HUES64 (cell line): ENCODE measurements around the gene TMEFF1.

Experiments
- H3K27ac ChIP-seq: 2 replicates; pipeline ENCODE4 v1.7.0; 2013; ENCODE audit warnings: low read depth, low read length, inconsistent platforms
- H3K27me3 ChIP-seq: 2 replicates; pipeline ENCODE4 v1.6.1; 2013; ENCODE audit warnings: mild to moderate bottlenecking, low read length; ENCODE audit not compliant: insufficient read depth
- H3K36me3 ChIP-seq: 2 replicates; pipeline ENCODE4 v1.6.1; 2013; ENCODE audit warnings: mild to moderate bottlenecking, low read length; ENCODE audit not compliant: insufficient read depth
- H3K4me1 ChIP-seq: 2 replicates; pipeline ENCODE4 v1.6.1; 2013; ENCODE audit warnings: mild to moderate bottlenecking, low read length, moderate library complexity; ENCODE audit not compliant: insufficient read depth
- H3K4me3 ChIP-seq: 2 replicates; pipeline ENCODE4 v1.5.1; 2013; ENCODE audit warnings: mild to moderate bottlenecking, low read length, moderate library complexity
- H3K9ac ChIP-seq: 2 replicates; pipeline ENCODE4 v1.6.1; 2013; ENCODE audit warnings: mild to moderate bottlenecking, low read depth, low read length
- H3K9me3 ChIP-seq: 2 replicates; pipeline ENCODE4 v1.6.1; 2013; ENCODE audit warnings: low read depth, low read length; ENCODE audit not compliant: insufficient read depth
- WGBS: fragments of 150-250, 120-280 bp; methylation state at CpG from one replicate; pipeline ENCODE4 v1.1.7; 2013; ENCODE audit warnings: missing lambda C conversion rate; 5-methylcytosine and 5-hydroxymethylcytosine counted together

The TMEFF1 gene

GRCh38 chr9:100549048-100549447 is 76.1 kb downstream of the TMEFF1 start:
- Histone ChIP-seq H3K36me3 (peaks cover 99% of the 10 kb centered on the region), H3K9me3 (peaks cover 10% of the 10 kb centered on the region), H3K27ac (no peak overlapping the region), H3K4me1 (no peaks in the 10 kb centered on the region), H3K27me3 (no peaks in the 10 kb centered on the region), H3K9ac (no peak overlapping the region), H3K4me3 (no peak overlapping the region)
- 94% methylated on average over 5 of the region's 5 CpGs for WGBS

- H3K27ac ChIP-seq: no peak overlapping the region
- H3K4me3 ChIP-seq: no peak overlapping the region
- WGBS: 76% methylated on average over 2 of the region's 2 CpGs
- peaks cover 83% of the 10 kb centered on the region for H3K36me3 ChIP-seq
- H3K9ac ChIP-seq: no peak overlapping the region
- H3K27me3 ChIP-seq: no peaks in the 10 kb centered on the region
- H3K4me1 ChIP-seq: no peaks in the 10 kb centered on the region
- no peaks in the 10 kb centered on the region for H3K9me3 ChIP-seq
These were observed 82.0 kb downstream of the TMEFF1 start for GRCh38 chr9:100554935-100555401.

GRCh38 chr9:100555471-100555870 is 82.5 kb downstream of the TMEFF1 start:
- Histone ChIP-seq H3K4me3 (no peak overlapping the region), H3K36me3 (peaks cover 83% of the 10 kb centered on the region), H3K9ac (no peak overlapping the region), H3K9me3 (no peaks in the 10 kb centered on the region), H3K4me1 (no peaks in the 10 kb centered on the region), H3K27me3 (no peaks in the 10 kb centered on the region), H3K27ac (no peak overlapping the region)
- 100% methylated on average over 1 of the region's 1 CpG for WGBS

- Histone ChIP-seq H3K4me1 (no peaks in the 10 kb centered on the region), H3K4me3 (no peak overlapping the region), H3K9me3 (no peaks in the 10 kb centered on the region), H3K9ac (no peak overlapping the region), H3K36me3 (peaks cover 81% of the 10 kb centered on the region), H3K27ac (no peak overlapping the region), H3K27me3 (no peaks in the 10 kb centered on the region)
- WGBS: 93% methylated on average over 3 of the region's 3 CpGs
These were observed 84.1 kb downstream of the TMEFF1 start for GRCh38 chr9:100557053-100557452.

GRCh38 chr9:100561256-100561655 is 88.3 kb downstream of the TMEFF1 start:
- peaks cover 80% of the 10 kb centered on the region for H3K36me3 ChIP-seq
- peak overlapping the region; percentile 18; the same call in 1 of the 2 replicates for H3K27ac ChIP-seq
- no peaks in the 10 kb centered on the region for H3K27me3 ChIP-seq
- no peak overlapping the region for H3K9ac ChIP-seq
- no peaks in the 10 kb centered on the region for H3K9me3 ChIP-seq
- WGBS: 95% methylated on average over 3 of the region's 3 CpGs
- no peak overlapping the region for H3K4me3 ChIP-seq
- no peaks in the 10 kb centered on the region for H3K4me1 ChIP-seq

- no peak overlapping the region for H3K9ac ChIP-seq
- H3K4me1 ChIP-seq: no peaks in the 10 kb centered on the region
- WGBS: 90% methylated on average over 2 of the region's 3 CpGs
- H3K36me3 ChIP-seq: peaks cover 77% of the 10 kb centered on the region
- no peak overlapping the region for H3K27ac ChIP-seq
- H3K27me3 ChIP-seq: no peaks in the 10 kb centered on the region
- H3K9me3 ChIP-seq: no peaks in the 10 kb centered on the region
- no peak overlapping the region for H3K4me3 ChIP-seq
These were observed 94.9 kb downstream of the TMEFF1 start for GRCh38 chr9:100567856-100568255.

- Histone ChIP-seq H3K36me3 (peaks cover 83% of the 10 kb centered on the region), H3K9me3 (no peaks in the 10 kb centered on the region), H3K9ac (no peak overlapping the region), H3K27me3 (no peaks in the 10 kb centered on the region), H3K27ac (no peak overlapping the region), H3K4me3 (no peak overlapping the region), H3K4me1 (no peaks in the 10 kb centered on the region)
- WGBS: 94% methylated on average over 3 of the region's 3 CpGs
These were observed 100.8 kb downstream of the TMEFF1 start for GRCh38 chr9:100573655-100574260.

- H3K36me3 ChIP-seq: peaks cover 81% of the 10 kb centered on the region
- H3K9ac ChIP-seq: no peak overlapping the region
- WGBS: 72% methylated on average over 4 of the region's 4 CpGs
- H3K4me1 ChIP-seq: no peaks in the 10 kb centered on the region
- H3K27ac ChIP-seq: no peak overlapping the region
- no peaks in the 10 kb centered on the region for H3K27me3 ChIP-seq
- H3K9me3 ChIP-seq: no peaks in the 10 kb centered on the region
- H3K4me3 ChIP-seq: no peak overlapping the region
These were observed 102.1 kb downstream of the TMEFF1 start for GRCh38 chr9:100575006-100575405.

GRCh38 chr9:100575765-100576386 is 102.9 kb downstream of the TMEFF1 start:
- no peaks in the 10 kb centered on the region for H3K9me3 ChIP-seq
- peaks cover 83% of the 10 kb centered on the region for H3K36me3 ChIP-seq
- H3K27ac ChIP-seq: no peak overlapping the region
- H3K9ac ChIP-seq: no peak overlapping the region
- H3K4me1 ChIP-seq: no peaks in the 10 kb centered on the region
- WGBS: 68% methylated on average over 2 of the region's 2 CpGs
- no peak overlapping the region for H3K4me3 ChIP-seq
- H3K27me3 ChIP-seq: no peaks in the 10 kb centered on the region

GRCh38 chr9:100577776-100578448 is 105.0 kb downstream of the TMEFF1 start, which contains the start of gene CAVIN4:
CAVIN4 (plus strand) TSS chr9:100578079; CDS start chr9:100578144, 65 bp downstream.
- Histone ChIP-seq H3K4me1 (no peaks in the 10 kb centered on the region), H3K27ac (no peak within 1 kb of the TSS), H3K27me3 (no peaks in the 10 kb centered on the region), H3K9ac (no peak within 1 kb of the TSS), H3K4me3 (no peak within 1 kb of the TSS), H3K9me3 (no peaks in the 10 kb centered on the region), H3K36me3 (peaks cover 93% of the 10 kb centered on the region)
- WGBS: 95% methylated on average over 10 of the region's 10 CpGs

GRCh38 chr9:100578610-100579009 is 105.7 kb downstream of the TMEFF1 start:
- 94% methylated on average over 1 of the region's 1 CpG for WGBS
- H3K27ac ChIP-seq: no peak overlapping the region
- no peaks in the 10 kb centered on the region for H3K9me3 ChIP-seq
- peaks cover 91% of the 10 kb centered on the region for H3K36me3 ChIP-seq
- H3K27me3 ChIP-seq: no peaks in the 10 kb centered on the region
- H3K4me3 ChIP-seq: no peak overlapping the region
- no peaks in the 10 kb centered on the region for H3K4me1 ChIP-seq
- no peak overlapping the region for H3K9ac ChIP-seq
